Left ventricle myocardium superior (tissue), 1 donor: ENCODE measurements around the gene NRAS. TPM values are rescaled to one million over a fixed set of nuclear protein-coding genes. Genes with fewer than 3 reads are reported as not detected.

Experiments used
- ATAC-seq: fragments of 200-7000 bp; cut with Tn5 transposase; one replicate; pipeline ENCODE4 v1.9.1; 2020; ENCODE audit warnings: mild to moderate bottlenecking, moderate library complexity
- DNase-seq: peaks from one replicate; pipeline ENCODE4 v3.0.0-alpha.2; 2020
- intact Hi-C: fragments of 100-400 bp; cut with micrococcal nuclease; formaldehyde crosslinking; loops from one replicate; pipeline ENCODE4 v1.11.0; 2022
- total RNA-seq: library from RNA; stranded (reverse); fragmentation: NEBNext Ultra II Directional; extraction: Animal tissue kit (Norgen Biotek cat#: 25700); gene quantifications from one replicate; pipeline ENCODE4 v1.2.1, GENCODE V29; 2021
- donor health status: DM: no; HTN: yes; CAD: no; lungs with severe emphysema.

Gene NRAS
- total RNA-seq, 1 donor from 2014 or later, result 6.9 TPM

GRCh38 chr1:114692947-114693346 lies 23.6 kb downstream of the NRAS start:
- DNase-seq, result no peak
- no peak for ATAC-seq

GRCh38 chr1:114691061-114691460 lies 25.5 kb downstream of the NRAS start:
- DNase-seq (no peak), ATAC-seq (no peak)
- intact Hi-C loops, result no loop called here

More at GRCh38 chr1:114692947-114693346, 23.6 kb downstream of the NRAS start:
- intact Hi-C loops, result no loop called here

GRCh38 chr1:114690148-114690547 lies 26.4 kb downstream of the NRAS start:
- DNase-seq (no peak), ATAC-seq (no peak)
- intact Hi-C loops, result no loop called here

GRCh38 chr1:114688526-114688925 lies 28.0 kb downstream of the NRAS start:
- no peak for DNase-seq
- intact Hi-C loops, result no loop called here
- no peak for ATAC-seq

GRCh38 chr1:114685851-114686250 lies 30.7 kb downstream of the NRAS start:
- ATAC-seq, result no peak
- intact Hi-C loops, result no loop called here
- no peak for DNase-seq

GRCh38 chr1:114677691-114678090 lies 38.9 kb downstream of the NRAS start:
- no peak for ATAC-seq
- intact Hi-C loops, result no loop called here
- no peak for DNase-seq

- DNase-seq, result no peak
- intact Hi-C loops, result no loop called here
- no peak for ATAC-seq
These were observed 40.5 kb downstream of the NRAS start for GRCh38 chr1:114676115-114676514.

GRCh38 chr1:114671939-114672275 lies 44.7 kb downstream of the NRAS start:
- DNase-seq (no peak), ATAC-seq (no peak)
- intact Hi-C loops, result no loop called here

- ATAC-seq, result no peak
- intact Hi-C loops, result no loop called here
- no peak for DNase-seq
These were observed 45.3 kb downstream of the NRAS start for GRCh38 chr1:114671011-114671938.

GRCh38 chr1:114670083-114671010 lies 46.2 kb downstream of the NRAS start:
- intact Hi-C loops, result no loop called here
- DNase-seq, result peak; percentile 96
- peak; percentile 99 for ATAC-seq

GRCh38 chr1:114669562-114670082 lies 46.9 kb downstream of the NRAS start, which contains the start of gene DENND2C:
DENND2C (minus strand) TSS chr1:114670049; CDS start chr1:114625984, 44,065 bp downstream.
- intact Hi-C loops, result no loop called here
- DNase-seq (no peak), ATAC-seq (peak; percentile 66)

GRCh38 chr1:114668784-114669561 lies 47.6 kb downstream of the NRAS start:
- DNase-seq, result no peak
- intact Hi-C loops, result no loop called here
- ATAC-seq, result no peak

- intact Hi-C loops, result no loop called here
- ATAC-seq (no peak), DNase-seq (no peak)
These were observed 48.2 kb downstream of the NRAS start for GRCh38 chr1:114668373-114668772.

GRCh38 chr1:114666954-114667353 lies 49.6 kb downstream of the NRAS start:
- no peak for DNase-seq
- no peak for ATAC-seq
- intact Hi-C loops, result no loop called here

GRCh38 chr1:114660238-114660637 lies 56.3 kb downstream of the NRAS start:
- DNase-seq, result no peak
- intact Hi-C loops, result no loop called here
- ATAC-seq, result no peak
